Peyer's patch (tissue), 4 donors: Measurements from ENCODE around the gene GPATCH1. TPM values are rescaled to one million over a fixed set of nuclear protein-coding genes. Genes with fewer than 3 reads are reported as not detected.

ENCODE experiments used
- DNase-seq, 3 donors: peaks; one replicate each; pipeline ENCODE4 v3.0.0-alpha.2; 2017 to 2019
- H3K27ac ChIP-seq, 4 donors: fragments of 200-600 bp; sonication (generic); one replicate each; pipeline ENCODE4 v1.5.1; 2016 to 2019
- H3K27me3 ChIP-seq, 2 donors: fragments of 200-600 bp; sonication (generic); one replicate each; pipeline ENCODE4 v1.5.1; 2019
- H3K36me3 ChIP-seq, 3 donors: fragments of 200-600 bp; sonication (generic); one replicate each; pipeline ENCODE4 v1.5.1; 2016 to 2019
- H3K4me1 ChIP-seq, 4 donors: fragments of 200-600 bp; sonication (generic); one replicate each; pipeline ENCODE4 v1.5.1; 2016 to 2019
- H3K4me3 ChIP-seq, 4 donors: fragments of 200-600 bp; sonication (generic); 1 replicate in 3 of 4; 2 replicates in 1 of 4; pipeline ENCODE4 v1.5.1; 2016 to 2019; ENCODE audit warnings: mild to moderate bottlenecking in 1 of 4
- H3K9me3 ChIP-seq, 4 donors: fragments of 200-600 bp; sonication (generic); one replicate each; pipeline ENCODE4 v1.5.1; 2016 to 2019; ENCODE audit warnings: mild to moderate bottlenecking in 1 of 4
- POLR2A ChIP-seq, 2 donors: fragments of 450-650 bp; IDR thresholded peaks; one replicate each; pipeline ENCODE4 v1.5.1; 2017; ENCODE audit warnings: antibody characterized with exemption in 2 of 2, mild to moderate bottlenecking in 2 of 2, moderate library complexity in 2 of 2
- total RNA-seq, 4 donors: library from RNA; depleted of rRNA; stranded (reverse); fragments of >200 nt; gene quantifications; one replicate each; pipeline ENCODE4 v1.1.0, GENCODE V29; 2016
- TF ChIP-seq, protein P1 (sequence below), 6 experiments: fragments of 450-650 bp in 4 of 6; fragments of 200-600 bp in 2 of 6; sonication (generic) in 1 of 6; IDR thresholded peaks; one replicate each; pipeline ENCODE4 v1.5.1; 2017 to 2019; ENCODE audit warnings: antibody characterized with exemption in 6 of 6, mild to moderate bottlenecking in 3 of 6, moderate library complexity in 1 of 6

GPATCH1 gene
- total RNA-seq, 4 donors from 2014 or later, result 10.2 to 28.9 (median 19.5) TPM

DNA sequence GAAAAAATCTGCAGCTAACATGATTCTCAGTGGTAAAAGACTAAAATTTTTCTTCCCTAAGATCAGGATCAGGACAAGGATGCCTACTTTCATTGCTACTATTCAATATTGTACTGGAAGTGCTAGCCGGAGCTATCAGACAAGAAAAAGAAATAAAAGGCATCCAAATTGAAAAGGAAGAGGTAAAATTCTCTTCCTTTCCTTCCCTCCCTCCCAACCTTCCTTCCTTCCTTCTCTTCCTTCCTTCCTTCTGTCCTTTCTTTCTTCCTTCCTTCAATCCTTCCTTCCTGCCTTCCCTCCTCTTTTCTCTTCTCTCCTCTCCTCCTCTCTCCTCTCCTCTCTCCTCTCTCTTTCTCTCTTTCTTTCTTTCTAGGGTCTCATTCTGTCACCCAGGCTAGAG lies 86.5 kb downstream of the GPATCH1 start:
- DNase-seq, result no peak
- Histone ChIP-seq H3K36me3 (no peaks in the 10 kb centered on the region), H3K27ac (no peak overlapping the region), H3K4me3 (no peak overlapping the region), H3K27me3 (no peaks in the 10 kb centered on the region), H3K4me1 (peaks cover 0 to 12% (median 0%) of the 10 kb centered on the region in 4 donors), H3K9me3 (no peaks in the 10 kb centered on the region)
- TF ChIP-seq POLR2A (IDR thresholded peaks at IDR 0.05), result no peak
- TF ChIP-seq, protein P1, sequence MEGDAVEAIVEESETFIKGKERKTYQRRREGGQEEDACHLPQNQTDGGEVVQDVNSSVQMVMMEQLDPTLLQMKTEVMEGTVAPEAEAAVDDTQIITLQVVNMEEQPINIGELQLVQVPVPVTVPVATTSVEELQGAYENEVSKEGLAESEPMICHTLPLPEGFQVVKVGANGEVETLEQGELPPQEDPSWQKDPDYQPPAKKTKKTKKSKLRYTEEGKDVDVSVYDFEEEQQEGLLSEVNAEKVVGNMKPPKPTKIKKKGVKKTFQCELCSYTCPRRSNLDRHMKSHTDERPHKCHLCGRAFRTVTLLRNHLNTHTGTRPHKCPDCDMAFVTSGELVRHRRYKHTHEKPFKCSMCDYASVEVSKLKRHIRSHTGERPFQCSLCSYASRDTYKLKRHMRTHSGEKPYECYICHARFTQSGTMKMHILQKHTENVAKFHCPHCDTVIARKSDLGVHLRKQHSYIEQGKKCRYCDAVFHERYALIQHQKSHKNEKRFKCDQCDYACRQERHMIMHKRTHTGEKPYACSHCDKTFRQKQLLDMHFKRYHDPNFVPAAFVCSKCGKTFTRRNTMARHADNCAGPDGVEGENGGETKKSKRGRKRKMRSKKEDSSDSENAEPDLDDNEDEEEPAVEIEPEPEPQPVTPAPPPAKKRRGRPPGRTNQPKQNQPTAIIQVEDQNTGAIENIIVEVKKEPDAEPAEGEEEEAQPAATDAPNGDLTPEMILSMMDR (IDR thresholded peaks at IDR 0.05), result no peak

DNA sequence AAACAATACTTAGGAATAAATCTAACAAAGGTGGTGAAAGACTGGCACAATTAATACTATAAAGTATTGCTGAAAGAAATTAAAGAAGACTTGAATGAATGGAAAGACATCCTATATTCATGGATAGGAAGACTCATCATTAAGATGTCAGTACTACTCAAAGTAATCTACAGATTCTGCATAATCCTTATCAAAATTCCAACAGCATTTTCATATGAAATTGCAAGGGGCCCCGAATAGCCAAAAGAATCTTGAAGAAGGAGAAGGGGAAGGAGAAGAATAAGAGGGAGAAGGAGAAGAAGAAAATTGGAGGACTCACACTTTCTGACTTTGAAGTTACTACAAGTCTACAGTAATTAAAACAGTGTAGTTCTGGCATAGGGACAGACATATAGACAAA lies 87.5 kb downstream of the GPATCH1 start:
- DNase-seq, result no peak
- H3K27me3 ChIP-seq, result no peaks in the 10 kb centered on the region
- peaks cover 0 to 12% (median 0%) of the 10 kb centered on the region in 4 donors for H3K4me1 ChIP-seq
- TF ChIP-seq, protein P1 (IDR thresholded peaks at IDR 0.05), result no peak
- no peak for TF ChIP-seq POLR2A (IDR thresholded peaks at IDR 0.05)
- no peaks in the 10 kb centered on the region for H3K9me3 ChIP-seq
- no peaks in the 10 kb centered on the region for H3K36me3 ChIP-seq
- H3K4me3 ChIP-seq, result no peak overlapping the region
- no peak overlapping the region for H3K27ac ChIP-seq

DNA sequence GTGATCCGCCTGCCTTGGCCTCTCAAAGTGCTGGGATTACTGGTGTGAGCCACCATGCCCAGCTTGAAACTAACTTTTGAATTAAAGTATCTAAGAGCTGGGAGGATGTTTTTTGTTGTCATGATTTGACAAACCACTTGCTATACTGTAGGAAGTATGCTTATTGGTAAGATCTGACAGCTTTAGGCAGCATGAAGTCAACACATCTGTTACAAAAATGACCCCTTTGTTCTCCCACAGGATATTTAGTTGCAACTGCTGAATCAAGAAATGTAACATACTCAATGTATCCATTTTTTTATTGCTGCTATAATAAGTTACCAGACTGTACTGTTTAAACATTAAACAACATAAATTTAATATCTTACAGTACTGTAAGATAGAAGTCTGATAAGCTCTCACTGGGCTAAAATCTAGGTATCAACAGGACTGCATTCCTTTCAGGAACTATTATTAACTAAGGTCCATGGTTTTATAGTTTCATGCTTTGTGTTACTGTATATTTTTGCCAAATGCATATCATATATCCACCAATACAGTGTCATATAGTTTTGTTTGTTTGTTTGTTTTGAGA lies 90.3 kb downstream of the GPATCH1 start:
- Histone ChIP-seq H3K9me3 (no peaks in the 10 kb centered on the region), H3K4me1 (peaks cover 0 to 21% (median 2%) of the 10 kb centered on the region in 4 donors), H3K27me3 (no peaks in the 10 kb centered on the region), H3K4me3 (no peak overlapping the region), H3K27ac (peak overlapping the region in 1 of 4 donors; percentile 2), H3K36me3 (no peaks in the 10 kb centered on the region)
- TF ChIP-seq, protein P1 (IDR thresholded peaks at IDR 0.05), result no peak
- DNase-seq, result no peak

DNA sequence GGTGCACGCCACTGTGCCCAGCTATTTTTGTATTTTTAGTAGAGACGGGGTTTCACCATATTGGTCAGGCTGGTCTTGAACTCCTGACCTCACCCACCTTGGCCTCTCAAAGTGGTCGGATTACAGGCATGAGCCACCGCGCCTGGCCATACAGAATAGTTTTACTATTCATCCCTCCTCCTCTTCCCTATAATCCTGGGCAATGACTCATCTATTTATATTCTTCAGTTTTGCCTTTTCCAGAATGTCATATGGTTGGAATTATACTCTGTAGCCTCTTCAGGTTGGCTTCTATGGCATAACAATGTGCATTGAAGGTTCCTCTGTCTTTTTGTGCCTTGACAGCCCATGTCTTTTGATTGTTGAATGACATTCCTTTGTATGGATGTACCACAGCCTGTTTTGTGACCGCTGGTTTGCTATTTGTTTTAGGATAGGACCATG lies 91.0 kb downstream of the GPATCH1 start:
- H3K27ac ChIP-seq, result peak overlapping the region in 1 of 4 donors; percentile 2
- no peaks in the 10 kb centered on the region for H3K27me3 ChIP-seq
- TF ChIP-seq POLR2A (IDR thresholded peaks at IDR 0.05), result no peak
- TF ChIP-seq, protein P1 (IDR thresholded peaks at IDR 0.05), result no peak
- no peaks in the 10 kb centered on the region for H3K9me3 ChIP-seq
- H3K36me3 ChIP-seq, result no peaks in the 10 kb centered on the region
- no peak overlapping the region for H3K4me3 ChIP-seq
- DNase-seq, result no peak
- H3K4me1 ChIP-seq, result peaks cover 0 to 21% (median 2%) of the 10 kb centered on the region in 4 donors

DNA sequence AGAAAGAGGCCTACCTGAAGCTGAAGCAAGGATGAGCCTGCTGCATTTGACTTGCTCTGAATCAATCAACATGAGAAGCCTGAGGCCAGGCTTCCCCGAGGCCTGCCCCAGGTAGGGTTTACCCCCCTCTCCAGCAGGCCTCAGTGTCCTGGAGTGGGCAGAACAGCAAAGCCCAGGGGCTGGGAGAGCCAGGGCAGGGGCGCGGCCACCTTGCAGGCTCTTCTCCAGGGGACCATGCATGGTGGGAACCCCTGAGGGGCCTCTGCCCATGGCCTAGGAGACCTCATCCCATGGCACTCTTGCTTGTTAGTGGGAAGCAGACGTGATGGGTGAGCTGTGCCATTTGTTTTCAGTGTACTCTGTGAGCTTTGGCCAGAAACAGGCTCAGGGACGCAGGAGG lies 93.2 kb downstream of the GPATCH1 start:
- Histone ChIP-seq H3K27ac (no peak overlapping the region), H3K36me3 (no peaks in the 10 kb centered on the region), H3K27me3 (no peaks in the 10 kb centered on the region), H3K4me1 (peaks cover 0 to 31% (median 6%) of the 10 kb centered on the region in 4 donors), H3K9me3 (no peaks in the 10 kb centered on the region), H3K4me3 (no peak overlapping the region)
- no peak for TF ChIP-seq POLR2A (IDR thresholded peaks at IDR 0.05)
- TF ChIP-seq, protein P1 (IDR thresholded peaks at IDR 0.05), result no peak
- DNase-seq, result no peak
